ENCODE results near the gene SRGAP2C.
"Not testable (repeated sequence)": the region's sequence is repeated elsewhere in the genome, so short reads cannot be mapped to it uniquely, and the experiment has no call there.

The SRGAP2C gene

DNA sequence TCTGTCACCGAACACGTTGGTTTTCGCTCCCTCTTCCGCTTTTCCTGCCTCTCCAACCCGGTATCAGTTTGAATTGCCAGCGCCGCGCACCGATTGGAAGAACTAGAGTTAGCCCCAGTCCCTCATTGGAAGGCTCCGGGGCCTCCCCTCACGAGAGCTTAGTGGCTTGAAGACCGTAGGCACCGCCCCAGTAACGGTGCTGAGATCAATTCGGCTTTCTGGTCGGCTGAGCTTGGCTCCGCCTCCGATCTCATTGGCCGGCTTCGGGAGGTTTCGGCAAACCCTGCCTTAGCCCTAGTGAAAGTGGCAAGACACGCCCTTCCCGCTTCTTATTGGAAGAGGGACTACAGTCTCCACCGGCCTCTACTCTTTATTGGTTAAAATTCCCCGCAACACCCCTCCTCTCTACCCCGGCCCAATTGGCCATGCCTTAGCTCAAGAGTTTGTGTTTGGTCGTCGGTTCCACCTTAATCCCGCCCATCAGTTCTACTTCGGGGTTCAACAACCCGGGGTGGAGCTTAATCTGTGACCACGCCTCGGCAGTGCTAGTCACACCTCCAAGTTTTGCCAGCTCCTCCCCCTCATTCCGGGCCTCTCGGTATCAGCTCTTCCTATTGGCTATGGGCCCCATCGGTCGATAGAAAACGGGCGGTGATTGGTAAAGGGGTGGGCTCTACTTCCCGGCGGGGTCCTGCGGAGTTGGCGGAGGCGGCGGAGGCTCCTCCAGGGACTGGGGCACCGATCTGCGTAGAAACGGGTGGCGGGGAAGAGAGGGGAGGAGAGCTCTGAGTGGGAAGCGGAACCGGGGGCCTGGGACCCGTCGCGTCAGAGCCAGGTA is at the start of gene SRGAP2C, which contains the start of gene FAM72B:
Gene SRGAP2C (plus strand): TSS at position 686 of the 838 bp plus-strand sequence. CDS start 2,472 bp downstream, outside the sequence.
Gene FAM72B (minus strand): TSS at position 51 of the 838 bp plus-strand sequence. CDS start 851 bp downstream, outside the sequence.
- DNase-seq (ENCODE audit: low read depth in 2 of 3, low spot score in 1 of 3), result peak; percentile 78 to 89 (median 85)

DNA sequence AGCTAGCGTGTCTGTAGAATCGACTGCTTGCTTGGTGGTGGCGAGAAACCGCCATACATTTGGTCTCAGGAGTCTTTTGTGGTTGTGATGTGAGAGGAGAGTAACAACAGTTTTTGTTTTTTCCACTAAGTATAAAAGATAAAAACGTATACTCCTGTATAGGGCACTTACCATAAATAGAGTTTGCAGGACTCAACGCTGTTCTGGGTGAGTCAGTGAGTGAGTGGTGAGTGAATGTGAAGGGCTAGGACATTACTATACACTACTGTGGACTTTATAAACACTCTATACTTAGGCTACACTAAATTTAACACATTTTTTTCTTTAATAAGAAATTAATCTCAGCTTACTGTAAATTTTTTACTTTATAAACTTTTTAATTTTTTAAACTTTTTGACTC is 44.4 kb upstream of the SRGAP2C start:
- not testable (repeated sequence) for DNase-seq (ENCODE audit: low read depth in 2 of 3, low spot score in 1 of 3)

DNA sequence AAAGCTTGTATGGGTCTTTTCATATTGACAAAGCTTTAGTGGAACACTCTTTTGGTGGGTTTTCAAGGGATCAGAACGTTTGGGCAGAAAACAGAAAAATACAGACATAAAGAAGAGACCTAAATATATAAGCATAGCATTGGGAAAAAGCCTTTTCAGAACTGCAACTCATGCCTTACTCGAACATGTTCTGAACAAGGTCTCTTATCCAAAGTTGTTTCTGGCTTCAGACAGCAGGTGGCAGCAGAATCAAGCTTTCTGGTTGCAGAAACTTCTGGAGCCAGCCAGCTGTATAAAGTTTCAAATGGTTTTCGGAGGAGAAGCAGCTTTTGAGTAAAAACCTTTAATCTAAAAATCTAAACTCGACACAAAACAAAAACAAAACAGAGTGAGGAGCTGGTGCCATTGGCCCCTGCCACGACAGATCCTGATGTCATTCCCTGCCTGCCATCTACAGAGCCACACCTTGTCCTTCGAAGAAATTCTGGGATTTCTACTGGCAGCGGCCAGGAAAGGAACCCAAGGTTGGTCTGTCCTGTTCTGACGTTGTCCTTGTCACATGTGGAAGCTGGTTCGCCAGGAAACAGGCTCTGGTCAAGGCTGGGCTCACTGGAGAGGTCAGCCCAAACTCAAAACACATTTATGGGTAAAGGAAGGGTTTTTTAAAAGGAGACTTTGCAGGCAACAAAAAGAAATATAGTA is 36.1 kb upstream of the SRGAP2C start:
- DNase-seq (ENCODE audit: low read depth in 2 of 3, low spot score in 1 of 3), result not testable (repeated sequence)

GRCh38 chr1:121151294-121151693 is 33.5 kb upstream of the SRGAP2C start:
- DNase-seq (ENCODE audit: low read depth in 2 of 3, low spot score in 1 of 3), result not testable (repeated sequence)

DNA sequence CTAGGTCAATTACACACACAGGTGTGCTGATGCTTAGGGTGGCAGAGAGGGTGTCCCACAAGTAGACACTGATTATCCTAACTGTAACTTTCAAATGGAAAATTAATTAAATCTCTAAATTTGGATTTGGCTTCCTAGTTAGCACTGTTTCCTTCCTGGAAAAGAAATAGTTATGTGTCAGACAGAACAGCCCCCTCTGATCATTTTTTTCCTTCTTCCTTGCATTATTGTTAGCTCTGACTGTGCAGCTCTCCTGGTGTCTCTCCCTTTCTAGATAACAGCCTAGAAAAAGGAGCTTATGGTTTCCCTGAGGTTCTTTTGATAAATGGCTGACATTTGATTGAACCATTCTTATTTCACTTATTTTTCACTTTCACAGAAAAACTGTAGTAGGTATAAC is 32.0 kb upstream of the SRGAP2C start:
- DNase-seq (ENCODE audit: low read depth in 2 of 3, low spot score in 1 of 3), result not testable (repeated sequence)

DNA sequence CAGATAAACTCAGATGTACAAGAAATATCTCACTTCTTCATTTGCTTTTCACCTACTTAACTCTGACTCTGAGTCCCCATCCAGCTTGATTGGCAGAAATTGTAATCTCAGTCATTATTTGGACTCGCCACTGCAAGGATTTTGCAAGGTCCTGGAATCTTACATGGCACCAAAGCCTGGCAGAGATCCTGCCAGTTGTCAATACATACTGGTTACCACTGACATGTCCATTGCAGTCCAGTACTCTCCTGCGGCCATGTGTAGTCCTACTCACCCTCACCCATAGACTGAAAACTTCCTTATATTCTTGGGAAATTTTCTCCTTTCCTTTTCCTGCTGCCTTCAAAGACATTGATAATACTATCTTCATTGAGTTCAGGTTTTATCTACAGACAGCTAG is 30.0 kb upstream of the SRGAP2C start:
- not testable (repeated sequence) for DNase-seq (ENCODE audit: low read depth in 2 of 3, low spot score in 1 of 3)

DNA sequence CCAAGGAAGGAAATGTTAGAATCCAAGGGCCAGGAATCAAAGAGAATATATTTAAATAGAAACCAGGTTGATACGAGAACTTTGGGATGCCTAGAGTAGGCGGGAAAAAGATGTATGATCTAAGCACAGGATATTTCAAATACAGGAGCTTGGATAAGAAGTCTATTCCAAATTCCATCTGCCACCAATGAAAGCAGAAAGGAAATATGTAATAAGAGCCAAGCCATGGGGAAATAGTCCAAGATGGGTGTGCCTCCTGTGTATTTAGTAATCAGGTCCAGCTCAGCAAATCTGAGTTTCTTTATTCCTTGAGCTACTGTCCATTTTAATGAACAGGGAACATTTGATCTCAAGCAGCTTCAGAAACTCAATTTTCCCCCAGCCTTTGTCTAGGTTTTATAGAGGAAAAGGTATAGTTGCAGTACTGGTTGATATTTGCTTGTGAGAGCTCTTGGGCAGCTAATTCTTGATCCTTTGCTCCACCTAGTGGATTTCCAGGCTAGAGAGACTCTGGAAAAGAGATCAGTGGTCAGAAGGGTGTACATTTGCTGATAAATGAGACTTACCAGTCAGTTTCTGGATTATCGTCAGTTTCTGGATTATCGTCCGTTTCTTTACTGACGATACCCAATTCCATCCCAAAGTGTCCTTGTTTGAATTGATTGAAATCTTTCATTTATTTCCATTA is 29.0 kb upstream of the SRGAP2C start:
- DNase-seq (ENCODE audit: low read depth in 2 of 3, low spot score in 1 of 3), result not testable (repeated sequence)

GRCh38 chr1:121156958-121157603 is 27.7 kb upstream of the SRGAP2C start:
- not testable (repeated sequence) for DNase-seq (ENCODE audit: low read depth in 2 of 3, low spot score in 1 of 3)

- DNase-seq (ENCODE audit: low read depth in 2 of 3, low spot score in 1 of 3), result not testable (repeated sequence)
Measured at GRCh38 chr1:121157609-121158008, 27.2 kb upstream of the SRGAP2C start.

DNA sequence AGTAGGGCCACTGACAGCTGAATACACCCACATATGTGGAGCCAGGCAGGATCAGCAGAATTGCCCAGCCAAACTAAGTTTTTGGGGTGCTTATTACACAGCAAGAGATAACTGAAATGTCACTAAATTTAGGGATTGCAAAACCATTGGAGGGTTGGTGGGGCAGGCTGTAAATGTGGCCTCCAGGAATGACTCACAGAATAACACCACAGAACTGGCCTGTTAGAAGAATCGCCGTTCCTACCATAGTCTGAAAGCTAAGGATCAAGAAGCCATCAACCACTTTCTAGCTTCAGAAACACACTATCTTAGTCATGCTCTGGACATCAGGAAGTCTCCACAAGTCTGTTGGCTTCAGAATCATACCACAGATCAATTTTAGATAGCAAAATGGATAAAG is 24.7 kb upstream of the SRGAP2C start:
- not testable (repeated sequence) for DNase-seq (ENCODE audit: low read depth in 2 of 3, low spot score in 1 of 3)

DNA sequence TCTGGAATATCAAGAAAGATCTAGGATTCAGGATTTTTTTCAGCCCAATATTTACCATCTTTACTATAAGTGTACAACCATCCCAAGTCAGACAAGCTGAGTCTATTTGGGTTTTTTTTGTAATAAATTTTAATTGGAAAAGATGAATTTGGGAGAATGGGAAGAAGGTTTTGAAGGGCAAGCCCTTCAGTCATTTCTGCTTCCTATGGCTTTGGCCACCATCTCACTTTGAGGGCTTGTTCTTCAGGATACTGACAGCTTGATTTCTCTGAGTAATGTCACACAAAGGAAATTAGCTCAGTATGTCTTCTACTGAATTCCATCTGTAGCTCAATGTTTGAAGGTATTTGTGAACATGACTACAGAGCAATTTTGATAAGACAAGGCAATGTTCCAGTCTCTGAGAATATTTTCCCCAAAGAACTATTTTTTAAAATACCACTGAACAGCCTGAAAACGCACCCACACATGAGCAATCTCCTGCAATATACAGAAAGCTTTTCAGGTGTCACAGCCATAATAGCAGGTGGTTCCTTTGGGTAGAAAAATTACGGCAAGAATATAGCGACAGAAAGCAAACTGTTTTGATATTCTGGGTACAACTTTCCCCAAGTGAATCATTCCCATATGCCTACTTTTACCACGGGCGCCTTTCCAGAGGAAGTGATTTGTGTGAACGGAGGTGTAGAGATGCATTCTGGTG is 23.4 kb upstream of the SRGAP2C start:
- DNase-seq (ENCODE audit: low read depth in 2 of 3, low spot score in 1 of 3), result not testable (repeated sequence)

- DNase-seq (ENCODE audit: low read depth in 2 of 3, low spot score in 1 of 3), result not testable (repeated sequence)
Measured at GRCh38 chr1:121163850-121164757, 20.7 kb upstream of the SRGAP2C start.

- DNase-seq (ENCODE audit: low read depth in 2 of 3, low spot score in 1 of 3), result not testable (repeated sequence)
Measured at GRCh38 chr1:121165296-121165695, 19.5 kb upstream of the SRGAP2C start.

GRCh38 chr1:121167225-121167738 is 17.5 kb upstream of the SRGAP2C start:
- not testable (repeated sequence) for DNase-seq (ENCODE audit: low read depth in 2 of 3, low spot score in 1 of 3)

GRCh38 chr1:121168152-121168668 is 16.6 kb upstream of the SRGAP2C start:
- DNase-seq (ENCODE audit: low read depth in 2 of 3, low spot score in 1 of 3), result not testable (repeated sequence)

GRCh38 chr1:121176649-121177048 is 8.1 kb upstream of the SRGAP2C start:
- DNase-seq (ENCODE audit: low read depth in 2 of 3, low spot score in 1 of 3), result not testable (repeated sequence)

DNA sequence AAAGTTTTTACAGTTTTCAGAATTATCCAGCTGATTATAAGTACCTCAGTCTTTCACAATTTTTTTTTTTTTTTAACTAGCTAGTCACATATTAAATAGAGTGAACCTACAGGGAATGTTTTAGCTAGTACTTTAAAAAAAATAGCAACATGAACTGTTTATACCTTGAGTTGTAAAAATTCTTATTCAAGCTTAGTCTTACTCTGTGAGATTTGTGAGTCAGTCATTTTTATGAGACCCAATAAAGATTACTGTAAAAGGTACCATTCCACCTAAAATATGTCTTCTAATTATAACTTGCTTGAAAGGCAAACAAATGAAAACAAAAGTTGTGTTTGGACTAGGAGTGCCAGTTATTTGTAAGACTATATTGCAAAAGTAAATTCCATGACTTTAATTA is 6.6 kb upstream of the SRGAP2C start:
- not testable (repeated sequence) for DNase-seq (ENCODE audit: low read depth in 2 of 3, low spot score in 1 of 3)

DNA sequence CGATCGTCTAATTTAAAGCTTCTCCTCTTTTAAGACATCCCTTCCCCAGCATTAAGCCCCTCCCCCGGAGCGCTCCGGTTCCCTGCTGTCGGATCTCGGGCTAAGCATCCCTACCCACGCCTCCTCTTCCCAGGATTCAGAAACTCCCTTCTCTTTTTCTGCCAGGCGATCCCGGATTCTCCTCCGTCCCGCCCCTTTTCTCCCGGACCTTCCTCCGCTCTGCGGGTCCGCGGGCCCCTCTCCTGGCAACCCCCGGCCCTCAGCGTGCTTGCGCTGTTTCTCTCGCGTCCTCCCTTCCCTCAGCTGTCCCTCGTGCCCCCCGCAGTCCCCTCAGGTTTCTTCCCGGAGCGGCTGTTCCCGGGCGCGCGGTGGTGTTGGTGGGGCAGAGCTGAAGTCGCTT is 908 bp upstream of the SRGAP2C start:
- DNase-seq (ENCODE audit: low read depth in 2 of 3, low spot score in 1 of 3), result not testable (repeated sequence)
